ENCODE data around the gene DDN.

DDN gene

DNA sequence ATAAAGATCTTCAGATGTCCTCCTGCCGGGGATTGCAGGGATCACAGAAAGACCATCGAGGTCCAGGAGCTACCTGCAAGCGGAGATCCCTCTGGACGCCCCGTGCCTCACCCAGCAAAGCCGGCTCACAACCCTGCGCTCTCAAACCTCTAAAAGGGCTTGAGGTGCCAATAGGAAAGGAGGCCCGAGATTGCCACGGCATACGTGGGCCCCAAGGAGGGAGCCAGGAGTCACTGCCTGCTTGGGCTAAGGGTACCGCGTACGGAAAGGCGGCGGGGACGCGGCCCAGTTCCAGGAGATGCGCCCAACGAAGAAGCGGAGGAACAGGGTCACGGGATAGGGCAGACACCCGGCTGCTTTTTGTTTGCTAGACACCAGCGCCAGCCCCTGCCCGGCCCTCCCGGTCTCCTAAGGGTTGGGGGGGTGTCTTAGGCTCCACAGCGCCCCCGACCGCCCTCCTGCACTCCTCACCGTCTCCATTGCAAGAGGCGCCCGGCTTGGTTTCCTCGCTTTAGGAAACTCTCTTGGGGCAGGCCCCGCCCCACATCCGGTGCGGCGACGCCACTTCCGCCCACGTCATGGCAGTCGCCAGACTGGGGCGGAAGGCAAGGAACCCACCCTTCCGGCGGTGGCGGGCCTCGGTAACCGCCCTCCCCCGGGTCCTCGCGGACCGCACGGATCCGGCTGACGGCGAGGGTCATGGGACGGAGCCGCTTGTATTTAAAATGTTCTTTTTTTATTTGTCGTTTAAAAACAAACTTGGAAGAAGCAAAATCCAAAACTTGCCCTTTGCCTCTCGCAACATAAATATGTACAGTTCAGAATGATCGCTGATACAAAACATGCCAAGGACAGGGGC, 19.3 kb upstream of the DDN start, which contains the start of gene PRKAG1:
Gene PRKAG1 (minus strand): TSS at position 516 of the 859 bp plus-strand sequence. CDS start 36 bp downstream, at position 480.
- peak; percentile 93 to 99 (median 97) for DNase-seq
- intact Hi-C loops (cut with DNase I): no loop called here

DNA sequence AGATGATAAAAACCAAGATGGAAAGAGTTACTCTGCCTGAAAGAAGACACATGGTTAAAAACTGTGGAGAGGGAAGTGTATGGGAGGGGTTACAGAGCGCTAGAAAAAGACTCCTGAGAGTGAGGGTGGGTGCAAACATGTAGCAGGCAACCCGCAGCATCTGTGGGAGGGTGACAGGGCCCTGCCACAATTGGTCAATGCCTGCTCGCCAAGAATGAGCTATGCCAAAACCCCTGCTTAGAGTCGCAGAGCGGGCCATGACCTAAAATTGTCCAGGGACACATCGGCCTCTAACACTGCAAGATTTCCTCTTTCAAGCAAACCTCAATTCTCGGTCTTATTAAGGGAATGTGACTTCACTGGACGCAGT, 18.7 kb upstream of the DDN start:
- DNase-seq: peak in 11 of 42 donors; percentile 15 to 59 (median 37)
- intact Hi-C loops (cut with DNase I): no loop called here

- no peak for DNase-seq
- intact Hi-C loops (cut with DNase I): no loop called here
Observed at GRCh38 chr12:49015196-49015595, 16.0 kb upstream of the DDN start.

DNA sequence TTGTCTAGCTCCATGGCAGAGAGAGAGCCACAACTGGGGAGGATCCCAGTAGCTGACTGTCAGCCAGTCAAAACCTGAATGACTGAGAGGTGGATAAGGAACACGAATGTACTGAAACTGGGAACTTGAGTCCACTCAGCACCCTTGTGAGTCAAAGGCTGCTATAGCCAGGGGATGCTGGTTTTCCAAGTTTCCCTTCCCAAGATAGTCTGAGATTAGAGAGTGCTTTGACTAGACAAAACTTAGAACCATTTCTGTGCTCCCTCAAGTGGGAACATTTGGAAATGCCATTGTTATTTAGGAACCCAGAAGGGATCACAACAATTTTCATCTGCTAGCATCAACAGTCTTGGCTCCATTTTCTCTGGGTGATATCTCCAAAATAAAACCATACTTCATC, 15.4 kb upstream of the DDN start:
- intact Hi-C loops (cut with DNase I): no loop called here
- no peak for DNase-seq

- intact Hi-C loops (cut with DNase I): no loop called here
- no peak for DNase-seq
Observed at GRCh38 chr12:49013428-49013827, 14.3 kb upstream of the DDN start.

GRCh38 chr12:49012739-49013138, 13.6 kb upstream of the DDN start:
- no peak for DNase-seq
- intact Hi-C loops (cut with DNase I): no loop called here

DNA sequence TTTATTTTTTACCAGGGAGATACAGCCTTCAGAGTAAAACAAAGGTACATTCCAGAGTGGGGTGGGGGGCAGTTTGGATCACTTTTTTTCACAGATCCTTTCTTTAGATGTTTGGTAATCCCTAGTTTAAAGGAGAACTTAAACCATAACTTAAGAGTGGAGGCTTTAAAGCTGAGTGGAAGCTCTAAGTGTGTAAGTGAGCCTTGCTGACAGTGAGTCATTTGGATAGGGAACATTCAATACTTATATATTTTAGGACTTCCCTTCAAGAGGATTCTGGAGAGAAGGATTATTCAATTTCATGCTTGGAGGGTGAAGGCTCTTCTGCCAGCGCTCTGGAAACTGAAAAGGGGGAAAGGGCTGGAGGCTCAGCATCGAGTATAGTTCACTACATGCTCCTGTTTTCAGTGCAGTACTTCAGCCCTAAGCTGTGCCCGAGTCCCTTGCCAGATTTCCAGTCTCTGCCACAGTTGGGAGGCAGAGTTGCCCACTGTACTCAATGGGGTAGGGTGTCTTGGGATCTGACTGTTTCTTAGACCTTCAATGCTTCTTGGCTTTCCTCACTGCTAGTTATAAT, 11.0 kb upstream of the DDN start:
- intact Hi-C loops (cut with DNase I): no loop called here
- DNase-seq: no peak

GRCh38 chr12:49008943-49009342, 9.8 kb upstream of the DDN start:
- DNase-seq: no peak
- intact Hi-C loops (cut with DNase I): no loop called here

DNA sequence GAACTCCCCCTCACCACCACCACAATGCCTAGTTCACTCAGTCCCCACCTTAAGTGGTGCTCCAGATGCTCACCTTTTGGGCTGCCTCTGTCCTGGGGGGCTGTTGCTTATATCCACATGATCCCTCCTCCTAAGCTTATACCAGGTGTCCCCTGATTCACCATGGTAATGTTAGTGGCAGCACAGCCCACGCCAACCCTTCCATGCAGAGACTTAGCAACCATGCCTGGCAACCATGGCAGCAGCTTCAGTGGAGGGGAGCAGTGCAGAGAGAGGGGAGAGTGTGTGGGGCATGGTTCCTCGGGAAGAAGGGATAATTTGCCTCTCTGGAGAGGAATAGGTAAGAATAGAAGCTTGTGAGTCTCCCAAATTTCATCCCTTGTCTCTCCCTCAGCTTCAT, 1.2 kb upstream of the DDN start:
- intact Hi-C loops (cut with DNase I): no loop called here
- peak in 41 of 42 donors; percentile 42 to 93 (median 75) for DNase-seq

- intact Hi-C loops (cut with DNase I): no loop called here
- DNase-seq: peak in 32 of 42 donors; percentile 30 to 85 (median 63)
Observed at GRCh38 chr12:48998497-48999353, 450 bp downstream of the DDN start.

DNA sequence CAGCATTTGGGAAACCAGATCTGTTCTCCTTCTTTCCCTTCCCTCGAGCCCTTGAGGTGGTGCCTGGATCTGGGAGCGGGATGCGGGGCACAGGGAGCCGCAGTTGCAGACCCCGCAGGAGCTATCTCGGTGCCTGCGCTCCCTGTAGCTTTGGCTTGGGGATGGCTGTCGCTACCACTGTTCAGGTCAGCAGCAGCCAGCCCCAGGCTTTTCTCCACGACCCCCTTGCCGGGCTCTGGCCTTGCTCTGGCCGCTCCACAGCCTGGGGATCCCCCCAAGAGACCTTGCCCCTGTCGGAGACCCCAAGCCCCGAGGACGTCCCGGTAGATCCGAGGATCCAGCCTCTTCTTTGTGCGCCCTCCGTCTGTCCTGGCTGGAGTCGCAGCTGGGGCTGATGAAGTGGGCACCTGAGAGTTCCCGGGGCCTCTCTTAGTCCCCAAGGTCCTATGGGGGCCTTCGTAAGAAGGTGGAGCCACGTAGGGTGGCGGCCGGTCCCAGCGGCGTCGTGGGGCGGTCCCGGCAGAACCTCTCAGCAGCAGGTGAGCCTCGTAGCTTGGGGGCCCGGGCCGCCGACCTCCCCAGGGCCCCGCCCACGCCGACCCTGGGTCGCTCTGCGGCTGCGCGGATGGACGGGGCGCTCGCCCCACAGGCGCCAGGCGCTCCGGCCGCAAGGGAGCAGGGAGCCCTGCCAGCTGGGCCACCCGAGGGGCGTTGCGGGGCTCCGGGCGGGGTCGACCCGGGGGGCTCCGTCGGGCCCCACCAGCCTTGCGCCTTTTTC, 1.3 kb downstream of the DDN start:
- DNase-seq: peak in 23 of 42 donors; percentile 19 to 65 (median 47)
- intact Hi-C loops (cut with DNase I): no loop called here

- intact Hi-C loops (cut with DNase I): no loop called here
- peak; percentile 65 to 92 (median 84) for DNase-seq
Observed at GRCh38 chr12:48996794-48997718, 2.1 kb downstream of the DDN start.

DNA sequence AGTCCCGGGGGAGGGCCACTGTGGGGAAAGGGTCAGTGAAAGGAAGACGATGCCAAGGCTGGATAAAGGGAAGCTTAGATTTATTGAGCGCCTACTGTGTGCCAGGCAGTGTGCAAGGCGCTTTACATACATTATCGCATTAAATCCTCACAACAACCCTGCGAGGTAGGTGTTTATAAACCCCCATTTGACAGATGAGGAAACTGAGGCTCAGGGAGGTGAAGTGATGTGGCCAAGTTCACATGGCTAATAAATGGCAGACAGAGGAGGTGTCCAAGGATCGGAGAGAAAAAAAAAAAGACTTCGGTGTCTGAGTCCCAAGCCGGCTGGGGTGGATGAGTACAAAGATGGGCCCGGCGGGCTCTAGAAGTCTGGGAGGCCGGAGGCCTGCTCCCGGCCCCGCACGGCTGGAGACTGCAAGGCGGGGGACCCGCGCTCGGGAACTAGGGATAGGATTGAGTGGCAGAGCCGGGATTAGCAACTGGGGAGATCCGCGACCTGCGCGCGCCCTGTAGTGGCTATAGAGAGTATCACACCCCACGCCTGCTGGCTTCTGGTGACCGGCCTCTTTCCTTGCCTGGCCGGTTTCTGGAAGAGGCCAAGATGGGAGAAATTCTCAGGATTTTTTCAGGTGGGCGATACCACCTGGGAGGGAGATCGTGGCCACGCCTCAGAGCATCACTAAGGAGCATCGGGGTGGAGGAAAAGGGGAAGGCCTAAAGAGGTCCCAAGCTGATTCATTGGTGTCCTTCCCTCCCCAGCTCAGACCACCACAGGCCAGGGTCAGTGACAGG, 3.9 kb downstream of the DDN start:
- DNase-seq: peak; percentile 76 to 94 (median 85)
- intact Hi-C loops (cut with DNase I): no loop called here

DNA sequence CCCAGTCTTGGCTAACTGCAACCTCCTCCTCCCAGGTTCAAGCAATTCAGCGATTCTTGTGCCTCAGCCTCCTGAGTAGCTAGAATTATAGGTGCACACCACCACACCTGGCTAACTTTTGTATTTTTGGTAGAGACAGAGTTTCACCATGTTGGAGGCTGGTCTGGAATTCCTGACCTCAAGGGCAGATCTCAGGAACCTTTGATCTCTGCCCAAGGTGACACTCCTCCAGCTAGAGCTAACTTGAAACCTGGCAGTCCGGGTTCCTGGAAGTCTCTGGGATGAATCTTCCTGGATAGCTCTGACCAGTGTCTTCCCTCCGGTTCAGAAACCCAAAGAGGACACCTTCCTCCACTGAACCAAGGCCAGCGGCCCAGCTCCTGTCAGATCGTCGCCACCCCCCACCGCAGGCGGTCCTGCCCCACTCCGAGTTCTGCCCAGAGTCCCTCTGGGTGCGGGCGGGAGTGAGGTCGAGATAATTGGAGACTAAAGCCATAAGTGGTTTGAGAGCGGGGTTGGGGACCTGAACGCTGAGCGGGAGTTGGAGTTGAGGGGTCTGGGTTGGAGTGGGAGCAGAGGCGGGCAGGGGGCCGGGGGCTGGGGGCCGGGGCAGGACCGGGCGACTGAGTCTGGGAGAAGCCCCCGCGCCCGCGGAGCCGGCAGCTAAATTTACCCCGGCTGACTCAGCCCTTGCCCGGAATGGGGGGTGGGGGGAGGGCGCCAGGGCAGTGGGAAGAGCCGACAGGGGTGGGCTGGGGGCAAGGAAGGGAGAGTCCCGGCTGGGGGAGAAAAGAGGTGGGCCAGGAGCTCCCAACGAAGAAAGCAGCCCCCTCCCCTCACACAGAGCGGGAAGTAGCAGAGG, 4.7 kb downstream of the DDN start:
- no peak for DNase-seq
- intact Hi-C loops (cut with DNase I): no loop called here

- intact Hi-C loops (cut with DNase I): no loop called here
- DNase-seq: no peak
Observed at GRCh38 chr12:48993787-48994186, 5.4 kb downstream of the DDN start.

All from head of caudate nucleus (tissue), 42 donors.